ENCODE data around the gene SPEM2. TPM values are rescaled to one million over a fixed set of nuclear protein-coding genes. Genes with fewer than 3 reads are reported as not detected.

The SPEM2 gene
- total RNA-seq, 1 experiment from 2014 or later = not detected

DNA sequence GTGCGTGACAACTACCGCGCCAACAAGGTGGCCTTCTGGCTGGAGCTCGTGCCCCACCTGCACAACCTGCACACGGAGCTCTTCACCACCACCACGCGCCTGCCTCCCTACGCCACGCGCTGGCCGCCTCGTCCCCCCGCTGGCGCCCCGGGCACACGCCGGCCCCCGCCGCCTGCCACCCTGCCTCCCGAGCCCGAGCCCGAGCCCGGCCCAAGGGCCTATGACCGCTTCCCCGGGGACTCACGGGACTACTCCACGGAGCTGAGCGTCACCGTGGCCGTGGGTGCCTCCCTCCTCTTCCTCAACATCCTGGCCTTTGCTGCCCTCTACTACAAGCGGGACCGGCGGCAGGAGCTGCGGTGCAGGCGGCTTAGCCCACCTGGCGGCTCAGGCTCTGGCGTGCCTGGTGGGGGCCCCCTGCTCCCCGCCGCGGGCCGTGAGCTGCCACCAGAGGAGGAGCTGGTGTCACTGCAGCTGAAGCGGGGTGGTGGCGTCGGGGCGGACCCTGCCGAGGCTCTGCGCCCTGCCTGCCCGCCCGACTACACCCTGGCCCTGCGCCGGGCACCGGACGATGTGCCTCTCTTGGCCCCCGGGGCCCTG lies 8.3 kb upstream of the SPEM2 start:
- no CpG with 5 or more reads among the region's 54 CpGs for WGBS (ENCODE audit: extremely low coverage, insufficient read length, low lambda C conversion rate)
- Histone ChIP-seq H4K20me1 (ENCODE audit: control insufficient read depth, insufficient read depth, insufficient read length) (no peaks in the 10 kb centered on the region), H3K56ac (ENCODE audit: insufficient read length, low read depth, low read length) (no peak overlapping the region), H4K5ac (ENCODE audit: insufficient read length, low read depth, low read length) (no peak overlapping the region), H3K27ac (ENCODE audit: insufficient read length, low read depth, low read length) (no peak overlapping the region), H3K18ac (ENCODE audit: insufficient read length, low read depth, low read length) (no peak overlapping the region), H2BK12ac (ENCODE audit: insufficient read length, low read depth, low read length) (no peak overlapping the region), H2BK120ac (ENCODE audit: low read depth, low read length, poor library complexity, severe bottlenecking) (no peak overlapping the region), H3K9me3 (ENCODE audit: control insufficient read depth, low read depth, low read length) (no peaks in the 10 kb centered on the region), H3K79me1 (ENCODE audit: insufficient read depth, low read depth, low read length, poor library complexity, severe bottlenecking) (no peaks in the 10 kb centered on the region), H3K27me3 (ENCODE audit: insufficient read depth, low read length) (no peaks in the 10 kb centered on the region), H3K4me1 (ENCODE audit: insufficient read depth, low read length) (no peaks in the 10 kb centered on the region), H3K4me2 (ENCODE audit: insufficient read depth, insufficient read length, low read length) (no peak overlapping the region), H2AFZ (ENCODE audit: low read length) (no peak overlapping the region), H3K79me2 (ENCODE audit: insufficient read depth, low read length) (no peaks in the 10 kb centered on the region), H2AK5ac (ENCODE audit: insufficient read length, low read length) (no peak overlapping the region), H3K23me2 (ENCODE audit: insufficient read length, low read depth, low read length, poor library complexity, severe bottlenecking) (no peaks in the 10 kb centered on the region), H2BK5ac (ENCODE audit: insufficient read length, low read length) (no peak overlapping the region), H3T11ph (ENCODE audit: low read length) (no peak overlapping the region), H2BK15ac (ENCODE audit: low read depth, low read length) (no peak overlapping the region), H3K9ac (ENCODE audit: extremely low read depth, insufficient read length, low read length) (no peak overlapping the region), H3K23ac (ENCODE audit: insufficient read length, low read depth, low read length) (no peak overlapping the region), H3K14ac (ENCODE audit: insufficient read depth, low read length) (no peak overlapping the region), H3K4ac (ENCODE audit: low read depth, low read length) (no peak overlapping the region), H4K8ac (replicated peaks; ENCODE audit: insufficient read length, low read depth, low read length) (no peak overlapping the region), H2BK20ac (ENCODE audit: low read depth, low read length, poor library complexity, severe bottlenecking) (no peak overlapping the region), H4K91ac (ENCODE audit: insufficient read length, low read depth, low read length) (no peak overlapping the region)
- TF ChIP-seq, protein P1, sequence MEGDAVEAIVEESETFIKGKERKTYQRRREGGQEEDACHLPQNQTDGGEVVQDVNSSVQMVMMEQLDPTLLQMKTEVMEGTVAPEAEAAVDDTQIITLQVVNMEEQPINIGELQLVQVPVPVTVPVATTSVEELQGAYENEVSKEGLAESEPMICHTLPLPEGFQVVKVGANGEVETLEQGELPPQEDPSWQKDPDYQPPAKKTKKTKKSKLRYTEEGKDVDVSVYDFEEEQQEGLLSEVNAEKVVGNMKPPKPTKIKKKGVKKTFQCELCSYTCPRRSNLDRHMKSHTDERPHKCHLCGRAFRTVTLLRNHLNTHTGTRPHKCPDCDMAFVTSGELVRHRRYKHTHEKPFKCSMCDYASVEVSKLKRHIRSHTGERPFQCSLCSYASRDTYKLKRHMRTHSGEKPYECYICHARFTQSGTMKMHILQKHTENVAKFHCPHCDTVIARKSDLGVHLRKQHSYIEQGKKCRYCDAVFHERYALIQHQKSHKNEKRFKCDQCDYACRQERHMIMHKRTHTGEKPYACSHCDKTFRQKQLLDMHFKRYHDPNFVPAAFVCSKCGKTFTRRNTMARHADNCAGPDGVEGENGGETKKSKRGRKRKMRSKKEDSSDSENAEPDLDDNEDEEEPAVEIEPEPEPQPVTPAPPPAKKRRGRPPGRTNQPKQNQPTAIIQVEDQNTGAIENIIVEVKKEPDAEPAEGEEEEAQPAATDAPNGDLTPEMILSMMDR (conservative IDR thresholded peaks at IDR 0.05) = no peak
- Mint-ChIP-seq H3K4me3 (no peak overlapping the region), H3K9me3 (no peaks in the 10 kb centered on the region), H3K4me1 (peaks cover 9 to 36% of the 10 kb centered on the region in 2 experiments), H3K27me3 (ENCODE audit: low read depth) (no peaks in the 10 kb centered on the region), H3K27ac (no peak overlapping the region), H3K36me3 (ENCODE audit: insufficient read depth in 1 of 3, low read depth in 3 of 3) (peaks cover 8 to 39% (median 30%) of the 10 kb centered on the region in 3 experiments; a peak in 6 of 7 replicates)
- no peak for DNase-seq
